ENCODE data around the gene ARHGEF28. TPM values are rescaled to one million over a fixed set of nuclear protein-coding genes. Genes with fewer than 3 reads are reported as not detected.

The ARHGEF28 gene
- total RNA-seq, 6 experiments from 2014 or later = 7.5 to 13.6 (median 8.5) TPM

- Mint-ChIP-seq H3K4me1 (ENCODE audit: low read depth) (peaks cover 17% of the 10 kb centered on the region), H3K9me3 (no peaks in the 10 kb centered on the region), H3K4me3 (no peak overlapping the region), H3K27me3 (ENCODE audit: insufficient read depth) (peaks cover 2% of the 10 kb centered on the region), H3K36me3 (ENCODE audit: low read depth) (no peaks in the 10 kb centered on the region), H3K27ac (no peak overlapping the region)
- no peak for DNase-seq
- TF ChIP-seq, protein P1, sequence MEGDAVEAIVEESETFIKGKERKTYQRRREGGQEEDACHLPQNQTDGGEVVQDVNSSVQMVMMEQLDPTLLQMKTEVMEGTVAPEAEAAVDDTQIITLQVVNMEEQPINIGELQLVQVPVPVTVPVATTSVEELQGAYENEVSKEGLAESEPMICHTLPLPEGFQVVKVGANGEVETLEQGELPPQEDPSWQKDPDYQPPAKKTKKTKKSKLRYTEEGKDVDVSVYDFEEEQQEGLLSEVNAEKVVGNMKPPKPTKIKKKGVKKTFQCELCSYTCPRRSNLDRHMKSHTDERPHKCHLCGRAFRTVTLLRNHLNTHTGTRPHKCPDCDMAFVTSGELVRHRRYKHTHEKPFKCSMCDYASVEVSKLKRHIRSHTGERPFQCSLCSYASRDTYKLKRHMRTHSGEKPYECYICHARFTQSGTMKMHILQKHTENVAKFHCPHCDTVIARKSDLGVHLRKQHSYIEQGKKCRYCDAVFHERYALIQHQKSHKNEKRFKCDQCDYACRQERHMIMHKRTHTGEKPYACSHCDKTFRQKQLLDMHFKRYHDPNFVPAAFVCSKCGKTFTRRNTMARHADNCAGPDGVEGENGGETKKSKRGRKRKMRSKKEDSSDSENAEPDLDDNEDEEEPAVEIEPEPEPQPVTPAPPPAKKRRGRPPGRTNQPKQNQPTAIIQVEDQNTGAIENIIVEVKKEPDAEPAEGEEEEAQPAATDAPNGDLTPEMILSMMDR (IDR thresholded peaks at IDR 0.05) = no peak
Measured at GRCh38 chr5:73906277-73906676, 280.3 kb downstream of the ARHGEF28 start.

DNA sequence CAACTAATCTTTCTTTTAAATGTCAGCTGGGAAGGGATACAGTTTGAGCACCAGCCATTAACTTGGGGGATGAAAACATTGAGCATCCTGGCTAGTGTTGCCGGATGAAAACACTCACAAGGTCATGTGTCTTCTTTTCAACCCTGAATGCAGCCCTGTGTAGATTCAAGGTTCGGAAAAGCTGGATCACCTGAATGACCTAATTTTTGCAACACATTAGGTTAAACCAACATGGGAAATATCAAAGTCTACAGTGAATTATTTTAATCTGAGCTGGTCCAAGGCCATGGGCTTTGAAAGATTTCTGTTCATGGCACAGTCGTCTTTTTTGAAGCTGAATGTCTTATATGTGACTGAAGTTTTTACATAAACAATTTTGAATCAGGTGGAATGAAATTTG lies 281.2 kb downstream of the ARHGEF28 start:
- H3K36me3 Mint-ChIP-seq (ENCODE audit: low read depth) = no peaks in the 10 kb centered on the region

DNA sequence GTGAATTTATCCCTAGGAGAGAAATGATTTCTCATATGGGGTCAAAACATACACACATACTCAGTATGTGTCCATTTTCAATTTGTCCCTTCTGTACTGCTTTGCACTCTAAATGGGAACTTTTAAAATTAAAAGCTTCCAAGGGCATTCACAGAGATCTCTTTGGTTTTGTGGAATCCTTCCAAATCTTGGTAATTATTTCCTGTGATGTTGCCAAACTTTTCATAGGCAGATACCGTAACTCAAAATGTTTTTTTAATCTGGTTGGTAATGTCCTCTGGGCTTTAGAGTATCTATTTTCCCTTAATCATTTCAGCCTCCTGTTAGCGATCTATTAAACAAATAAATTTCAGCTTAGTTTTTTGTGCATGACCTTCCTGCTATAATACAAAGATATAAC lies 282.4 kb downstream of the ARHGEF28 start:
- Mint-ChIP-seq H3K9me3 (no peaks in the 10 kb centered on the region), H3K36me3 (ENCODE audit: low read depth) (no peaks in the 10 kb centered on the region), H3K27me3 (ENCODE audit: insufficient read depth) (peaks cover 2% of the 10 kb centered on the region), H3K4me1 (ENCODE audit: low read depth) (peaks cover 16% of the 10 kb centered on the region), H3K4me3 (no peak overlapping the region), H3K27ac (no peak overlapping the region)
- TF ChIP-seq, protein P1 (IDR thresholded peaks at IDR 0.05) = no peak
- DNase-seq = no peak

More for the DNA sequence above, 281.2 kb downstream of the ARHGEF28 start:
- TF ChIP-seq, protein P1 (IDR thresholded peaks at IDR 0.05) = no peak
- no peak overlapping the region for H3K27ac Mint-ChIP-seq
- no peak overlapping the region for H3K4me3 Mint-ChIP-seq
- H3K9me3 Mint-ChIP-seq = no peaks in the 10 kb centered on the region
- H3K27me3 Mint-ChIP-seq (ENCODE audit: insufficient read depth) = peaks cover 2% of the 10 kb centered on the region
- peaks cover 13% of the 10 kb centered on the region for H3K4me1 Mint-ChIP-seq (ENCODE audit: low read depth)
- DNase-seq = no peak

DNA sequence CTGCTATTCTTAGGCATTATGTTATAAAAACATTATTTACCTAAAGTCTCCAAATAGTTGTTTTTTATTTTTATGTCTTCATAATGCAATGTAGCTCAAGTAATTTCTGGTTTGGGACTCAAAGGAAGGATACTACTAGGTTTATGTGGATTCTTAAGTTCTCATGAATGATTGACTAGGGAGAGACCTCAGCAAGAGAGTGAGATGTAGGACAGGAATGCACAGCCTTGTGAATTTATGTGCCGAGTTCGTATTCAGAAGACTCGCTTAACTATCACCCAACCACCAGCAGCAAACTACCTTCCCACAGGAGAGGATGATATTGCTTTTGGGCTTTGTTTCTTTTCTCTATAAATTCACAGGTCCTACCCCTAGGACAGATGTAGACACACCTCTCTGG lies 282.9 kb downstream of the ARHGEF28 start:
- no peak overlapping the region for H3K4me3 Mint-ChIP-seq
- DNase-seq = no peak
- no peaks in the 10 kb centered on the region for H3K36me3 Mint-ChIP-seq (ENCODE audit: low read depth)
- H3K9me3 Mint-ChIP-seq = no peaks in the 10 kb centered on the region
- H3K27me3 Mint-ChIP-seq (ENCODE audit: insufficient read depth) = peaks cover 2% of the 10 kb centered on the region; the same call in 1 of the 2 replicates
- peaks cover 16% of the 10 kb centered on the region for H3K4me1 Mint-ChIP-seq (ENCODE audit: low read depth)
- TF ChIP-seq, protein P1 (IDR thresholded peaks at IDR 0.05) = no peak
- H3K27ac Mint-ChIP-seq = no peak overlapping the region

DNA sequence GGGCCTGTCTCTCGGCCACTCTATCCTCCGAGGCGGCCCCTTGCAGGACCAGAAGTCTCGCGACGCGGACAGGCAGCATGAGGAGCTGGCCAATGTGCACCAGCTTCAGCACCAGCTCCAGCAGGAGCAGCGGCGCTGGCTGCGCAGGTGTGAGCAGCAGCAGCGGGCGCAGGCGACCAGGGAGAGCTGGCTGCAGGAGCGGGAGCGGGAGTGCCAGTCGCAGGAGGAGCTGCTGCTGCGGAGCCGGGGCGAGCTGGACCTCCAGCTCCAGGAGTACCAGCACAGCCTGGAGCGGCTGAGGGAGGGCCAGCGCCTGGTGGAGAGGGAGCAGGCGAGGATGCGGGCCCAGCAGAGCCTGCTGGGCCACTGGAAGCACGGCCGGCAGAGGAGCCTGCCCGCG lies 283.5 kb downstream of the ARHGEF28 start:
- H3K4me1 Mint-ChIP-seq (ENCODE audit: low read depth) = peaks cover 16% of the 10 kb centered on the region
- H3K9me3 Mint-ChIP-seq = no peaks in the 10 kb centered on the region
- no peak overlapping the region for H3K27ac Mint-ChIP-seq
- TF ChIP-seq, protein P1 (IDR thresholded peaks at IDR 0.05) = no peak
- H3K36me3 Mint-ChIP-seq (ENCODE audit: low read depth) = no peaks in the 10 kb centered on the region
- no peak overlapping the region for H3K4me3 Mint-ChIP-seq
- peaks cover 2% of the 10 kb centered on the region; the same call in 1 of the 2 replicates for H3K27me3 Mint-ChIP-seq (ENCODE audit: insufficient read depth)
- no peak for DNase-seq
